GM12872 (cell line): Measurements from ENCODE around the gene EFTUD2.

Source experiments
- CTCF ChIP-seq: IDR thresholded peaks from 3 replicates; pipeline ENCODE4 v1.5.1; 2011; ENCODE audit warnings: low read depth, mild to moderate bottlenecking, low read length, moderate library complexity; ENCODE audit not compliant: insufficient read depth

The EFTUD2 gene

DNA sequence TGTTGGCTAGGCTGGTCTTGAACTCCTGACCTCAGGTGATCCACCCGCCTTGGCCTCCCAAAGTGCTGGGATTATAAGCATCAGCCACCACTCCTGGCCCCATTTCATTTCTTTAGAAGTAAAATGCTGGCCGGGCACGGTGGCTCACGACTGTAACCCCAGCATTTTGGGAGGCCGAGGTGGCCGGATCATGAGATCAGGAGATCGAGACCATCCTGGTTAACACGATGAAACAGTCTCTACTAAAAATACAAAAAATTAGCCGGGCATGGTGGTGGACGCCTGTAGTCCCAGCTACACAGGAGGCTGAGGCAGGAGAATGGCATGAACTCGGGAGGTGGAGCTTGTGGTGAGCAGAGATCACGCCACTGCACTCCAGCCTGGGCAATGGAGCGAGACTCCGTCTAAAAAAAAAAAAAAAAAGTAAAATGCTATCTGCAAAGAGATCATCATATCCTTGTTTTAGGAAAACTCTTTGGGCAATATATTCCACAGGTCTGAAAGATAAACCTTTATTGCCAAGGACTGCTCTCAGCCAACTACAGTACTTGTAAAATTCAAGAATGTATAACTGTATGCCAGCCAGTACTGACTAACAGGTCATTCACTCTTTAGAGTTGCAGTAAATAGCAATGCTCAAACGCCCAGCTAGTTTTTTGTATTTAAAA is 73.0 kb downstream of the EFTUD2 start:
- no peak for TF ChIP-seq CTCF

- no peak for TF ChIP-seq CTCF
Observed at GRCh38 chr17:44820631-44821212, 78.5 kb downstream of the EFTUD2 start.

DNA sequence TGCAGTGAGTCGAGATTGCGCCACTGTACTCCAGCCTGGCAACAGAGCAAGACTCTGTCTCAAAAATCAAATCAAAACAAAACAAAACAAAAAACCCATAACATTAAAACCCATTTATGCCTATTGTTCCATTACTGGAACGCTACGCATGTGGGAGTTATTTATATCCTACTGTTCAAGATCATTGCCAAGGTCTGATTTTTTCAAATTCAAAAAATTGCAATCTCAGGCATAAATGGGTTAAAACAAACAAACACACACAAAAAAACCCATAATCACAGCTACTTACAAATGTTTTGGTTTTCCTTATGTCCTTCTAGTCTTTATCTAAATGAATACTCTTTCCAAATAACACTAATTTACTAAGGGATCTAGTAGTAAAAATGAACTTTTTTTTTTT is 87.0 kb downstream of the EFTUD2 start:
- TF ChIP-seq CTCF = no peak

DNA sequence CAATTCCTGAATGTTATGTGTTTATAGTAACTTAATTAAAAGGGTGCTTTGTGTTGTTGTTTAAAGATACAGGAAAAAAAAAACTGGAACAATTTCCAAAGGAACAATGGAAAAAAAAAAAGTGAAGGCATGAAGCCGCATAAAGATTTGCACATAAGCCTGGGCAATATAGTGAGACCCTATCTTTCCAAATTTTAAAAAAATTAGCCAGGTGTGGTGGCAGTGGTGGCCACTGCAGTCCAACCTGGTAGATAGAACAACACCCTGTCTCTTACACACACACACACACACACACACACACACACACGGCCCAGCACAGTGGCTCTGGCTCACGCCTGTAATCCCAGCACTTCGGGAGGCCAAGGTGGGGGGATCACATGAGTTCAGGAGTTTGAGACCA is 91.1 kb downstream of the EFTUD2 start:
- no peak for TF ChIP-seq CTCF

DNA sequence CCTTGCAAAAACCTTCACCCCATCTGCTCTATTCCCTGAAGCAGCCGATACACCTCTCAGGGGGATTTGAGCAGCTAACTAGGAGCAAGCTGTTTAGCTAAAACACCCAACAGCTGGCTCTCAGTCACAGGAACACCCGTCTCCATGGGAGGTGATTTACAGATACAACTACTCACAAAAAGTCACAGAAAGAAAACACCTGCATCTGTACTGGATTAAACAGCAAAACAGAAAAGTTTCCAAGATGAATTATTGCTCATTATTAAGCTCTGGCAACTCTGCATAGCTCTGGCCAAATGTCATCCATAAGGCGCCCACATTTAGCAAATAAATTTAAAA is 91.5 kb downstream of the EFTUD2 start:
- no peak for TF ChIP-seq CTCF

DNA sequence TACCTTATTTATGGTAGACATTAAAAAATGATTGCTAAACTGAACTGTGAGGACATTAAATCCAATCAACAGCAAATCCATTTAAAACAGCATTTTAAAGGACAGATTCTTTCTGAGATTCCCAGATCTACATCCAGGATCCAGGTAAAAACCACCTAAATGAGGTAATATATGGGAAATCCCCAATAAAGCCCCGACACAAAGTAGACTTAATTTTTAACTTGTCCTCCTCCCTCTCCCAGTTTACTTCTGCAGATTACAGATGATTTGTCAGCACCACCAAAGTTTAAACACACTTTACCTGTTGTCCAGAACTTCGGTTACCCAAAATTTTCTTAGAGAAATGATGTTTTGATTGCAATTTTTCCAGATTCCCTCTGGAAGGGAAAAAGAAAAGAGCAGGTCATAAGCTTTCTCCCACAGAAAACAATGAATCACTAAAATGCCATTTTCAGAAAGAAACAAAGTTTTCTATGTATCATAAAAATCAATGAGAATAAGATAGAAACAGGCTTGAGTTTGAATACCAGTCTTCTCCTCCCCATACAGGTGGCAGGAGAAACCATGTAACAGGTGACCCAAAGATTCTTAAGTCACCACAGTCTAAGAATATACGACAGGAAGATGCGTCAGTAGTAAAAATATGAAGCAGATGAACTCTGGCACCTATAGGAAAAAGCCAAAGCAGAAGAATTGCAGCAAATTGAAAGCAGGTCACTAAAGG is 92.0 kb downstream of the EFTUD2 start:
- no peak for TF ChIP-seq CTCF

DNA sequence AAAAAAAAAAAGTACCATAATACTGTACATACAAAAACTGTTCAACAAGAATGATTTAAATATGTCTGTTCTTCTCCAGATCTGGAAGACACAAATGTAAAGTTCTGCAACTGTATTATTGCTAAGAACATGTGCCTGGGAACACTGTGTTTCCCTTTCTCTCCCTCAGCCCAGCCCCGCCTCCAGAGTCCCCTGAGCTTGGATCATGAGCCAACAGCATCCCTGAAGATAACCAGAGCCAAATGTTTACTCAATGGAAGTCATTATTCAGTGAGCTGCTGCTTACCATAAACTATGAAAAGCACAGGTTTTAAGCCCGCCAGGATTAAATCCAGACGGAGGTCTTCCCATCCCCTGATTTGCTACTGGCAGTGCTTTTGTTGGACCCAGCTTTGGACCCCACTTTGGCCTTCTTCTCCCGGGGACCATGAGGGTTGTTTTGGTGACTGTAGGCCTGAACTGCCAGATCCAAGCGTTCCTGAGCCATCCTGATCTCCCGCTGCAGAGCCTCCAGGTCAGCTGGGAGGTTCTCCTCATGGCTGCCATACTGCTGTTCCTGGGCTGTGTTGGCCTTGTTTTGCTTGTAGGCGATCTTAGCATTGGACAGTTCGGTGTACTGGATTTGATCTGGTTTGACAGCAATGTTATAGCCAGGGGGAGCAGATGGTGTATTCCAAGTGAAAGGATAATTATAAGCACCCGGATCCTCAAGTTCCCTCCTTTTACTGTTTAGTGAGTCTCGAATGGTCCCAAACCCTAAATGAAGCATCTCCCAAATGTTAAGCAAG is 94.7 kb downstream of the EFTUD2 start:
- no peak for TF ChIP-seq CTCF
